Heart right ventricle (tissue), 16 donors: Measurements from ENCODE around the gene LRFN3. TPM values are rescaled to one million over a fixed set of nuclear protein-coding genes. Genes with fewer than 3 reads are reported as not detected.
A peak's percentile ranks its signal among the peaks of the same experiment; 100 is the strongest.

Source experiments
- ATAC-seq, 8 donors: fragments of 200-7000 bp; cut with Tn5 transposase; one replicate each; pipeline ENCODE4 v1.9.1; 2020; ENCODE audit warnings: mild to moderate bottlenecking in 8 of 8, moderate library complexity in 8 of 8, moderate number of reproducible peaks in 1 of 8
- DNase-seq, 2 donors: peaks; one replicate each; pipeline ENCODE4 v3.0.0-alpha.2; 2020
- H3K27ac ChIP-seq, 10 donors: fragments of 200-600 bp; sonication (generic) in 2 of 10; one replicate each; pipeline versions ENCODE4 v1.5.0 to v1.8.0; 2020 to 2022; ENCODE audit warnings: mild to moderate bottlenecking in 3 of 10
- H3K27me3 ChIP-seq, 7 donors: fragments of 200-600 bp; one replicate each; pipeline ENCODE4 v1.8.0; 2021 to 2022; ENCODE audit warnings: mild to moderate bottlenecking in 2 of 7
- H3K36me3 ChIP-seq, 9 donors: fragments of 200-600 bp; sonication (generic) in 1 of 9; one replicate each; pipeline versions ENCODE4 v1.5.0 to v1.8.0; 2020 to 2022; ENCODE audit warnings: mild to moderate bottlenecking in 2 of 9
- H3K4me1 ChIP-seq, 9 donors: fragments of 200-600 bp; sonication (generic) in 1 of 9; one replicate each; pipeline versions ENCODE4 v1.5.0 to v1.8.0; 2020 to 2022; ENCODE audit warnings: mild to moderate bottlenecking in 4 of 9
- H3K4me3 ChIP-seq, 10 donors: fragments of 200-600 bp; sonication (generic) in 2 of 10; one replicate each; pipeline versions ENCODE4 v1.5.0 to v1.8.0; 2020 to 2022; ENCODE audit warnings: mild to moderate bottlenecking in 7 of 10, moderate library complexity in 2 of 10
- H3K9me3 ChIP-seq, 11 donors: fragments of 200-600 bp in 10 of 11; sonication (generic) in 2 of 11; one replicate each; pipeline versions ENCODE4 v1.5.0 to v1.8.0; 2013 to 2022; ENCODE audit warnings: mild to moderate bottlenecking in 2 of 11, control low read depth in 1 of 11, moderate library complexity in 1 of 11
- WGBS, 2 donors: extraction: QIAGEN DNeasy Blood & Tissue Kit; methylation state at CpG; one replicate each; pipeline ENCODE4 v1.1.7; 2013; ENCODE audit warnings: inconsistent platforms in 1 of 2; 5-methylcytosine and 5-hydroxymethylcytosine counted together
- intact Hi-C, 10 donors: fragments of 100-400 bp; cut with DNase I; formaldehyde crosslinking; loops; one replicate each; pipeline versions ENCODE4 v1.11.1 to v1.14.2; 2022
- polyA plus RNA-seq, 2 donors: library from polyadenylated mRNA; stranded (reverse); fragments of 200-250 nt; gene quantifications; one replicate each; pipeline ENCODE4 v1.2.3, GENCODE V29; 2013
- total RNA-seq, 10 donors: library from RNA; stranded (reverse); fragmentation: NEBNext Ultra II Directional in 3 of 10; extraction: Animal tissue kit (Norgen Biotek cat#: 25700) in 3 of 10; gene quantifications; one replicate each; pipeline versions ENCODE4 v1.2.1 to v1.2.4, GENCODE V29; 2021 to 2023
- TF ChIP-seq, protein P1 (sequence below), 9 donors: fragments of 200-600 bp; sonication (generic) in 2 of 9; IDR thresholded peaks; one replicate each; pipeline versions ENCODE4 v1.5.0 to v1.8.0; 2021 to 2022; ENCODE audit warnings: antibody characterized with exemption in 9 of 9, mild to moderate bottlenecking in 5 of 9, moderate library complexity in 1 of 9
- donor health status: Arrhythmogenic right ventricular cardiomyopathy.
- donor health status: ischemic (EF 13 %, LVEDD 7.1; RV severe dilation, severe dysfunction).
- donor health status: healthy with polysubstance abuse.
- donor health status: DM: no; HTN: yes; CAD: no.
- donor health status: DM: no; HTN: no; CAD: no.
- donor health status: ischemic (EF 25% LVEDD 6.9; RV normal size, moderate dysfunction).
- donor health status: ischemic (EF 25% LVEDD 5.7; RV mildly dilated, moderate dysfunction).
- donor health status: healthy.
- donor health status: DM: yes; HTN: yes; CAD: no.
- donor health status: Ischemic cardiomyopathy.
- donor health status: ischemic (EF 35%, LVEDD 5.7; RV mildly dilated, moderate dysfunction).
- donor health status: nonischemic (EF 11% LVEDD 7.7; RV severe dilation, severe dysfunction).
- donor health status: DM: yes; HTN: yes; CAD: no.
- donor health status: PGD.
- donor health status: ischemic (EF 29% LVEDD 5.4; RV normal size, mild dysfunction).
- donor health status: nonischemic (EF 23%, LVEDD 6.1; RV moderate dilation, normal function).

The LRFN3 gene
- total and polyA plus RNA-seq, 12 donors, result 3.4 to 9.6 (median 5.8) TPM

DNA sequence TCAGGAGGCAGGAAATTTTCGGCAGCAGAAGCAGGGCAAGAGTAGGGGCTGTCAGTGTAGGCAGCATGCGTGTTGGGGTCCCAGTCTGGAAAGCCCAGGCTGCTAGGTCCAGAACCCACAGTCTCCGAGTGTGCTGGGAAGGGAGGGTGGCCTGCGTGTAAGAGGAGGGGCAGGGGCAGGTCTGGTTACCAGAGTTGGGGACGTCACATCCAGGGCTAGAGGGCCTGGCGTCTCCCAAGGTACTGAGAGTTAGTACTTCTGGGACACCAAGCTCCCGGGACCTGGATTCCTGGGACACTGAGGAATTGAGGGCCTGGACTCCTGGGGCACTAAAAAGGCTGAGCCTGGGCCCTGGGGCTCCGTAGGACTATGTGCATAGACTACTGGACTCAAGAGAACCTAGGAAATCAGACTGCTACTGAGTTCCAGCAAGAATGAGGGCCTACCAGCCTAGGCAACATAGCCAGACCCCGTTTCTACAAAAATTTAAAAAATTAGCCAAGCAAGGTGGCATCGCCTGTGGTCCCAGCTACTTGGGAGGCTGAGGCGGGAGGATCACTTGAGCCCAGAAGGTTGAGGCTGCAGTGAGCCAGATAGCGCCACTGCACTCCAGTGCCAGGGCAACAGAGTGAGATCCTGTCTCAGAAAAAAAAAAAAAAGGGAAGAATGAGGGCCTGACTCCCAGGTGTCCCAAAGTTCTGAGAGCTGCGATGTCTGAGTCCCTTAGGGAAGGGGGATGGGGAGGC lies 38.3 kb upstream of the LRFN3 start:
- DNase-seq (no peak), ATAC-seq (no peak)
- Histone ChIP-seq H3K27me3 (no peaks in the 10 kb centered on the region), H3K27ac (peak overlapping the region in 9 of 10 donors; percentile 52 to 96 (median 85)), H3K36me3 (peaks cover 0 to 55% (median 5%) of the 10 kb centered on the region in 9 donors), H3K9me3 (no peaks in the 10 kb centered on the region), H3K4me1 (peaks cover 0 to 36% (median 12%) of the 10 kb centered on the region in 9 donors), H3K4me3 (peak overlapping the region in 8 of 10 donors; percentile 64 to 88 (median 78))
- TF ChIP-seq, protein P1, sequence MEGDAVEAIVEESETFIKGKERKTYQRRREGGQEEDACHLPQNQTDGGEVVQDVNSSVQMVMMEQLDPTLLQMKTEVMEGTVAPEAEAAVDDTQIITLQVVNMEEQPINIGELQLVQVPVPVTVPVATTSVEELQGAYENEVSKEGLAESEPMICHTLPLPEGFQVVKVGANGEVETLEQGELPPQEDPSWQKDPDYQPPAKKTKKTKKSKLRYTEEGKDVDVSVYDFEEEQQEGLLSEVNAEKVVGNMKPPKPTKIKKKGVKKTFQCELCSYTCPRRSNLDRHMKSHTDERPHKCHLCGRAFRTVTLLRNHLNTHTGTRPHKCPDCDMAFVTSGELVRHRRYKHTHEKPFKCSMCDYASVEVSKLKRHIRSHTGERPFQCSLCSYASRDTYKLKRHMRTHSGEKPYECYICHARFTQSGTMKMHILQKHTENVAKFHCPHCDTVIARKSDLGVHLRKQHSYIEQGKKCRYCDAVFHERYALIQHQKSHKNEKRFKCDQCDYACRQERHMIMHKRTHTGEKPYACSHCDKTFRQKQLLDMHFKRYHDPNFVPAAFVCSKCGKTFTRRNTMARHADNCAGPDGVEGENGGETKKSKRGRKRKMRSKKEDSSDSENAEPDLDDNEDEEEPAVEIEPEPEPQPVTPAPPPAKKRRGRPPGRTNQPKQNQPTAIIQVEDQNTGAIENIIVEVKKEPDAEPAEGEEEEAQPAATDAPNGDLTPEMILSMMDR (IDR thresholded peaks at IDR 0.05), result no peak
- intact Hi-C loops, result loop anchor here in 3 of 10 donors (2.0 to 5.0 kb wide), 2 partner anchors 33 to 34 kb away; no protein-coding TSS in a partner anchor
- WGBS, 2 donors, result 92 to 94% methylated on average over 13 of the region's 13 CpGs

DNA sequence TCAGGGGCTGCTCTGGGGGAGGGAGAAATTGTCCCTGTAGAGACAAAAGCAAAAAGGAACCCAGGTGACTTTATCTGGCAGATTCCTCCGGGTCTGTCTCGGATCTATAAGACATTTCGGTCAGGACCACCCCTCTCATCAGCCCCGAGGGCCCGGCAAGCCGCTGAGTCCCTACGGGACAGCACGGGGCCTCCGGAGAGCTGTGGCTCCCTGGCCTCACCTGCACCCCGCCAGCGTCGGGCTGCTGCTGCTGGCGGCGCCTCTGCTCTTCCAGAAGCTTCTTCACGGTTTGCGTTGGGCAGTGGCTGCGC lies 37.7 kb upstream of the LRFN3 start:
- H3K27me3 ChIP-seq, result no peaks in the 10 kb centered on the region
- H3K4me1 ChIP-seq, result peaks cover 0 to 41% (median 12%) of the 10 kb centered on the region in 9 donors
- peak overlapping the region; percentile 5 to 96 (median 83) for H3K27ac ChIP-seq
- DNase-seq (no peak), ATAC-seq (peak in 1 of 8 donors; percentile 9)
- TF ChIP-seq, protein P1 (IDR thresholded peaks at IDR 0.05), result no peak
- intact Hi-C loops, result loop anchor here in 3 of 10 donors (2.0 to 5.0 kb wide), 2 partner anchors 32 to 34 kb away; no protein-coding TSS in a partner anchor
- WGBS, 2 donors, result 20 to 22% methylated on average over 17 of the region's 17 CpGs
- peak overlapping the region; percentile 45 to 88 (median 78) for H3K4me3 ChIP-seq
- H3K9me3 ChIP-seq, result no peaks in the 10 kb centered on the region
- H3K36me3 ChIP-seq, result peaks cover 0 to 49% (median 3%) of the 10 kb centered on the region in 9 donors

DNA sequence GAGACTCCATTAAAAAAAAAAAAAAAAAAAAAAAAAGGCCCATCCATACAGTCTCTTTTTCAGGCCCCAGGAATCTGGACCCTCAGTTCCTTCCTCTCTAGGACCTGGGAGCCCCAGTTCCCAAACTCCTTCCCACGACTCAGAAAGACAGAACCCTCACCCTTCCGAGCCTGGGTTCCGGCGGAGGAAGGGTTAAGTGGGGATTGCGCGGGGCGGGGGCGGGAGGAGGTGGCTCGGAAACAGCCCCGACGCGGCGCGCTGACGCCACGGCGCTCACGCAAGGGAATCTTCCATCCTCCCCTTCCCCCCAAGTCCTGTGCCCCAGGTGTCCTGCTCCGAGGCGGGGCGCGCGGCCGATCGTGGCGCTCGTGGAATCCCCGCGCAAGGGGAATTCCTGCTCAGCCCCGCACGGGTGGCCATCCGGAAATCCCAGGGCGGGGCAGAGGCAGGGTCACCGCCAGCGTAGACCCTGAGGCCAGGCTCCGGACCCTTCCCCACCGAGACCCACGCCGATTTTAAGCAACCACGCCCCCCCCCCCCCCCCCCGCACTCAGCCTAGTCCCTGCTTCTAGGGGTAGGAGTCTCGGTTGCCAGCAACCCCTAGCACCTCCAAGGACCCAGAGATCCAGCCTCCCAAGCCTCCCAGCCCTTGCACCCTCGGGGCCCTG lies 36.5 kb upstream of the LRFN3 start:
- Histone ChIP-seq H3K27ac (peak overlapping the region; percentile 20 to 96 (median 83)), H3K9me3 (no peaks in the 10 kb centered on the region), H3K4me1 (peaks cover 0 to 53% (median 12%) of the 10 kb centered on the region in 9 donors), H3K27me3 (no peaks in the 10 kb centered on the region), H3K36me3 (peaks cover 0 to 42% (median 0%) of the 10 kb centered on the region in 9 donors), H3K4me3 (peak overlapping the region; percentile 45 to 88 (median 78))
- DNase-seq, result peak; percentile 81 to 83
- 0 to 1% methylated on average over 37 to 42 of the region's 43 CpGs for WGBS, 2 donors
- intact Hi-C loops, result loop anchor here in 4 of 10 donors (2.0 to 5.0 kb wide), 2 partner anchors 31 to 33 kb away; no protein-coding TSS in a partner anchor
- TF ChIP-seq, protein P1 (IDR thresholded peaks at IDR 0.05), result no peak
- peak; percentile 80 to 93 (median 88) for ATAC-seq

DNA sequence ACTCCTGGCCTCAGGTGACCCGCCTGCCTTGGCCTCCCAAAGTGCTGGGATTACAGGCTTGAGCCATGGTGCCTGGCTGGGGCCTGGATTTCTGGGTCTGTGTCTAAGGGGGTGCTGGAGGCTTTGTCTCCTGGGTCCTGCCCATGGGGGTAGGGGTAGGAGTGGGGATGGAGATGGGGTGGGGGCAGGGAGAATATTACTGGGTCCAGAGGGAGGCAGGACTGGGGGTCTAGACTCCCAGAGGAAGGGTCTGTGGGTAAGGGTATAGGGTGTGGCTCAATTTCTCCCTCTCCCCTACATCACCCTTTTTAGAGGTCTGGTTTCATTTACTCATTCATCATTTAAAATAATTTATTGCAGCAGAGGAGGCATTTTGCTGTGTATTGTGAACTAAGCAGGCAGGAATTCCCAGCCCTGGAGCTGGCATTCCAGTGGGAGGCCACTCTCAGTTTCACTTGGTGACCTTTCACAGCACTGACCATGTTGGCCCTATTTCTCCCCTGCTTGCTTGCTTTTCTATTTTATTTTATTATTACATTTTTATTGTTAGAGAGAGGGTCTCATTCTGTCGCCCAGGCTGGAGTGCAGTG lies 35.0 kb upstream of the LRFN3 start:
- peaks cover 0 to 31% (median 0%) of the 10 kb centered on the region in 9 donors for H3K36me3 ChIP-seq
- H3K9me3 ChIP-seq, result no peaks in the 10 kb centered on the region
- peaks cover 0 to 64% (median 12%) of the 10 kb centered on the region in 9 donors for H3K4me1 ChIP-seq
- H3K27ac ChIP-seq, result peak overlapping the region in 8 of 10 donors; percentile 58 to 96 (median 86)
- intact Hi-C loops, result loop anchor here in 1 of 10 donors (2.0 kb wide), 1 partner anchor 30 kb away; no protein-coding TSS in a partner anchor
- TF ChIP-seq, protein P1 (IDR thresholded peaks at IDR 0.05), result no peak
- H3K4me3 ChIP-seq, result peak overlapping the region in 9 of 10 donors; percentile 45 to 88 (median 78)
- WGBS, 2 donors, result 78 to 87% methylated on average over 2 of the region's 2 CpGs
- no peaks in the 10 kb centered on the region for H3K27me3 ChIP-seq
- ATAC-seq (no peak), DNase-seq (no peak)
